GM12878 (cell line): ENCODE measurements around the gene SIL1. TPM values are rescaled to one million over a fixed set of nuclear protein-coding genes. Genes with fewer than 3 reads are reported as not detected.

ENCODE experiments used
- ATAC-seq: fragments of 200-7000 bp; cut with Tn5 transposase; 3 replicates; pipeline ENCODE4 v1.9.1; 2020; ENCODE audit warnings: mild to moderate bottlenecking, moderate library complexity
- BruUV-seq: library from RNA; stranded (reverse); fragments of 400-500 nt; replicated peaks from 2 replicates; lab custom pipeline; 2021; lab: Mats Ljungman, UMichigan
- CTCF ChIA-PET: fragments of 300-600 bp; sonication (Branson Sonifier 250); formaldehyde crosslinking; extraction: SDS; loops from one replicate; lab custom pipeline; 2021; ENCODE audit warnings: inconsistent platforms; lab: Yijun Ruan, JAX
- POLR2A ChIA-PET: fragments of 350-600 bp; formaldehyde crosslinking; extraction: SDS; loops from one replicate; lab custom pipeline; 2021; ENCODE audit warnings: inconsistent platforms; lab: Charles Lee
- RAD21 ChIA-PET: fragments of 300-600 bp; sonication (Branson Sonifier 250); formaldehyde crosslinking; loops from one replicate; lab custom pipeline; 2023; ENCODE audit warnings: antibody characterized with exemption; ENCODE audit not compliant: unreplicated experiment; lab: Charles Lee
- SMC1A ChIA-PET: fragments of 300-600 bp; sonication (Branson Sonifier 250); formaldehyde crosslinking; loops from one replicate; lab custom pipeline; 2023; ENCODE audit not compliant: unreplicated experiment, uncharacterized antibody; lab: Charles Lee
- DNase-seq: peaks from one replicate; pipeline ENCODE4 v3.0.0-alpha.2; 2011; ENCODE audit warnings: low read depth, low spot score
- FAIRE-seq: peaks from 3 replicates; lab custom pipeline; 2011; peaks lifted over from hg19 to GRCh38; lab: Jason Lieb, UNC
- H2AFZ ChIP-seq: 2 replicates; pipeline ENCODE4 v1.6.0; 2011; ENCODE audit warnings: low read depth, low read length, control low read depth; ENCODE audit not compliant: control insufficient read depth
- H3K27ac ChIP-seq: 2 replicates; pipeline ENCODE4 v1.5.1; 2011; ENCODE audit warnings: control low read depth; ENCODE audit not compliant: control insufficient read depth, insufficient read depth
- H3K27me3 ChIP-seq, 2 experiments: replicated peaks in 1 of 2; 2 replicates each; pipeline versions ENCODE4 v1.6.0 to v1.6.1; 2011; ENCODE audit warnings: low read length in 1 of 2; ENCODE audit not compliant: control insufficient read depth in 2 of 2, insufficient read depth in 2 of 2
- H3K36me3 ChIP-seq, 2 experiments: 2 replicates each; pipeline ENCODE4 v1.5.1; 2011; ENCODE audit warnings: low read length in 1 of 2; ENCODE audit not compliant: control insufficient read depth in 2 of 2, insufficient read depth in 2 of 2
- H3K4me1 ChIP-seq: 2 replicates; pipeline ENCODE4 v1.6.1; 2011; ENCODE audit warnings: mild to moderate bottlenecking, low read length, moderate library complexity, mixed read lengths; ENCODE audit not compliant: control insufficient read depth, insufficient read depth
- H3K4me2 ChIP-seq: 2 replicates; pipeline ENCODE4 v1.6.0; 2011; ENCODE audit warnings: control low read depth; ENCODE audit not compliant: control insufficient read depth, insufficient read depth
- H3K4me3 ChIP-seq: fragments of 200-600 bp; sonication (generic); 2 replicates; pipeline ENCODE4 v1.5.1; 2016
- H3K79me2 ChIP-seq: 2 replicates; pipeline ENCODE4 v1.6.0; 2011; ENCODE audit warnings: low read length; ENCODE audit not compliant: control insufficient read depth, insufficient read depth
- H3K9ac ChIP-seq: 2 replicates; pipeline ENCODE4 v1.8.0; 2011; ENCODE audit warnings: low read length, control low read depth, mixed read lengths; ENCODE audit not compliant: control insufficient read depth, insufficient read depth
- H3K9me3 ChIP-seq: replicated peaks from 3 replicates; pipeline ENCODE4 v1.5.1; 2011; ENCODE audit warnings: mild to moderate bottlenecking, low read length; ENCODE audit not compliant: control insufficient read depth, insufficient read depth
- H4K20me1 ChIP-seq: 2 replicates; pipeline ENCODE4 v1.6.0; 2011; ENCODE audit not compliant: control insufficient read depth, insufficient read depth
- E2F8 ChIP-seq: fragments of 450-650 bp; IDR thresholded peaks from 2 replicates; pipeline ENCODE4 v1.6.1; 2018; ENCODE audit warnings: mild to moderate bottlenecking, low read depth, moderate library complexity; ENCODE audit not compliant: partially characterized antibody
- HSF1 ChIP-seq: fragments of 150-350 bp; IDR thresholded peaks from 2 replicates; pipeline ENCODE4 v1.6.1; 2014; ENCODE audit warnings: mild to moderate bottlenecking, low read depth, low read length
- IKZF2 ChIP-seq, 2 experiments: fragments of 450-650 bp; IDR thresholded peaks; 2 replicates each; pipeline ENCODE4 v1.6.1; 2017; ENCODE audit warnings: mild to moderate bottlenecking in 2 of 2, moderate library complexity in 2 of 2
- KDM1A ChIP-seq: fragments of 200-600 bp; sonication (generic); IDR thresholded peaks from 2 replicates; pipeline ENCODE4 v1.6.1; 2016; ENCODE audit warnings: borderline replicate concordance
- NKRF ChIP-seq: fragments of 450-650 bp; conservative IDR thresholded peaks from 2 replicates; pipeline ENCODE4 v1.6.1; 2017; ENCODE audit warnings: mild to moderate bottlenecking, moderate library complexity
- NRF1 ChIP-seq: conservative IDR thresholded peaks from 2 replicates; pipeline ENCODE4 v1.6.1; 2011; ENCODE audit warnings: mild to moderate bottlenecking, low read depth, low read length, improper control_type of control experiment
- RBBP5 ChIP-seq: fragments of 200-600 bp; sonication (generic); conservative IDR thresholded peaks from 2 replicates; pipeline ENCODE4 v1.6.1; 2016
- TCF7 ChIP-seq: IDR thresholded peaks from 2 replicates; pipeline ENCODE4 v1.6.1; 2014; ENCODE audit warnings: antibody characterized with exemption, borderline replicate concordance
- WGBS: methylation state at CpG from one replicate; pipeline ENCODE4 v1.1.6; 2016; ENCODE audit warnings: low lambda C conversion rate; ENCODE audit not compliant: insufficient replicate concordance, insufficient coverage; ENCODE audit errors: missing lambda C conversion rate; 5-methylcytosine and 5-hydroxymethylcytosine counted together
- in situ Hi-C: fragments of 300-500 bp; cut with MboI; formaldehyde crosslinking; loops from 9 replicates; pipeline ENCODE4 v1.14.3; 2018; ENCODE audit warnings: mixed read lengths
- intact Hi-C: fragments of 100-400 bp; cut with micrococcal nuclease; formaldehyde crosslinking; loops from one replicate; pipeline ENCODE4 v1.14.2; 2022; ENCODE audit not compliant: unreplicated experiment
- polyA plus RNA-seq, 11 experiments: library from polyadenylated mRNA; depleted of rRNA in 4 of 11; unstranded in 6 of 11; stranded (reverse) in 5 of 11; fragments of >200 nt; fragmentation: Nextera tagmentation in 4 of 11; fragmentation: Illumina TruSeq in 1 of 11; extraction: Ambion mirVana in 4 of 11; extraction: Trizol in 1 of 11; gene quantifications; 1 replicate in 1 of 11; 2 replicates in 10 of 11; pipeline versions ENCODE4 v1.2.1 to v1.2.3, GENCODE V29; 2011 to 2016; ENCODE audit warnings: inconsistent platforms in 2 of 11, missing spikeins in 2 of 11, low read depth in 1 of 11
- total RNA-seq, 4 experiments: library from RNA; depleted of rRNA in 3 of 4; stranded (reverse); fragments of >200 nt in 3 of 4; fragmentation: Illumina TruSeq in 1 of 4; extraction: Trizol in 1 of 4; gene quantifications; 2 replicates each; pipeline versions ENCODE4 v1.2.1 to v1.2.3, GENCODE V29; 2013 to 2021

Gene SIL1
- total and polyA plus RNA-seq, 10 of the 15 experiments (the other 5 are each of a cell fraction or from before 2014, with no cell fraction given), result 4.1 to 49.8 (median 29.4) TPM

- no peaks in the 10 kb centered on the region for H4K20me1 ChIP-seq
- SMC1A ChIA-PET, result no interaction called here
- H3K4me2 ChIP-seq, result no peak overlapping the region
- H3K4me1 ChIP-seq, result no peaks in the 10 kb centered on the region
- no peak overlapping the region for H3K27ac ChIP-seq
- FAIRE-seq, result no peak
- POLR2A ChIA-PET, result no interaction called here
- BruUV-seq, result no TSS peak
- in situ Hi-C loops (no loop called here), intact Hi-C loops (no loop called here)
- no peak for ATAC-seq
- DNase-seq, result no peak
- H3K27me3 ChIP-seq, result no peaks in the 10 kb centered on the region
- no peaks in the 10 kb centered on the region for H3K9me3 ChIP-seq
- no peak overlapping the region for H3K4me3 ChIP-seq
- TF ChIP-seq TCF7, result no peak
- no peak overlapping the region for H2AFZ ChIP-seq
- RAD21 ChIA-PET, result no interaction called here
- no peak overlapping the region for H3K9ac ChIP-seq
- 90% methylated on average over 10 of the region's 10 CpGs for WGBS
- H3K79me2 ChIP-seq, result no peaks in the 10 kb centered on the region
- H3K36me3 ChIP-seq, result peaks cover 0 to 8% of the 10 kb centered on the region in 2 experiments; a peak in 3 of 4 replicates
- CTCF ChIA-PET, result no interaction called here
These were observed 93.4 kb downstream of the SIL1 start for GRCh38 chr5:139104577-139105276.

GRCh38 chr5:139103762-139104161, 94.4 kb downstream of the SIL1 start:
- in situ Hi-C loops, result no loop called here
- no peak for ATAC-seq
- Histone ChIP-seq H3K79me2 (no peaks in the 10 kb centered on the region), H3K4me3 (no peak overlapping the region), H3K4me1 (no peaks in the 10 kb centered on the region), H4K20me1 (no peaks in the 10 kb centered on the region), H2AFZ (no peak overlapping the region), H3K4me2 (no peak overlapping the region), H3K9me3 (no peaks in the 10 kb centered on the region), H3K9ac (no peak overlapping the region), H3K27me3 (no peaks in the 10 kb centered on the region), H3K27ac (no peak overlapping the region), H3K36me3 (peaks cover 0 to 8% of the 10 kb centered on the region in 2 experiments; a peak in 3 of 4 replicates)
- no peak for FAIRE-seq
- ChIA-PET POLR2A (interaction anchor here (0.5 kb wide), 1 partner anchor 1047 kb away, joined by 4 read pairs; no protein-coding TSS in a partner anchor), CTCF (no interaction called here), RAD21 (no interaction called here), SMC1A (no interaction called here)
- no TSS peak for BruUV-seq
- no peak for DNase-seq
- intact Hi-C loops, result no loop called here
- TF ChIP-seq NKRF (no peak), IKZF2 (IDR thresholded peaks at IDR 0.05) (no peak), KDM1A (no peak), NRF1 (no peak), HSF1 (no peak), E2F8 (no peak), RBBP5 (no peak)
